K562 (cell line): ENCODE measurements around the gene UQCR11. TPM values are rescaled to one million over a fixed set of nuclear protein-coding genes. Genes with fewer than 3 reads are reported as not detected.

Source experiments
- ADNP ChIP-seq: fragments of 200-800 bp; sonication (Bioruptor generic); IDR thresholded peaks from 2 replicates; pipeline ENCODE4 v1.6.1; 2016; ENCODE audit warnings: missing genetic modification characterization, missing compliant biosample characterization
- ATF1 ChIP-seq, 2 experiments: fragments of 450-650 bp in 1 of 2; IDR thresholded peaks; 2 replicates each; pipeline ENCODE4 v1.6.1; 2016; ENCODE audit warnings: missing compliant biosample characterization in 1 of 2, missing genetic modification characterization in 1 of 2
- BRD4 ChIP-seq: fragments of 200-600 bp; sonication (generic); IDR thresholded peaks from 2 replicates; pipeline ENCODE4 v1.6.1; 2017; ENCODE audit warnings: inconsistent platforms
- CBX2 ChIP-seq: fragments of 200-600 bp; sonication (generic); IDR thresholded peaks from one replicate; pipeline ENCODE4 v1.6.1; 2012; ENCODE audit warnings: mild to moderate bottlenecking, low read length, inconsistent platforms; ENCODE audit not compliant: insufficient read depth, poor library complexity, severe bottlenecking
- CEBPB ChIP-seq: fragments of 450-650 bp; IDR thresholded peaks from 2 replicates; pipeline ENCODE4 v1.6.1; 2016; ENCODE audit warnings: missing genetic modification characterization, missing compliant biosample characterization
- DACH1 ChIP-seq: fragments of 450-650 bp; IDR thresholded peaks from 2 replicates; pipeline ENCODE4 v1.6.1; 2018; ENCODE audit not compliant: partially characterized antibody
- ESRRB ChIP-seq: fragments of 250-450 bp; sonication (Bioruptor Pico); IDR thresholded peaks from 2 replicates; pipeline ENCODE4 v1.5.0; 2020; ENCODE audit warnings: mild to moderate bottlenecking, moderate library complexity, borderline replicate concordance
- FOS ChIP-seq: IDR thresholded peaks from 3 replicates; pipeline ENCODE4 v1.6.1; 2011; ENCODE audit not compliant: insufficient read length; ENCODE audit errors: extremely low read depth
- GTF2F1 ChIP-seq: IDR thresholded peaks from 2 replicates; pipeline ENCODE4 v1.6.1; 2011; ENCODE audit warnings: low read depth, low read length, improper control_type of control experiment
- KHSRP ChIP-seq: fragments of 450-650 bp; IDR thresholded peaks from 2 replicates; pipeline ENCODE4 v1.6.1; 2017
- KLF13 ChIP-seq: fragments of 450-650 bp; IDR thresholded peaks from 2 replicates; pipeline ENCODE4 v1.6.1; 2016; ENCODE audit warnings: missing genetic modification characterization, low read depth, mild to moderate bottlenecking, missing compliant biosample characterization, moderate library complexity, borderline replicate concordance
- MCM5 ChIP-seq: fragments of 450-650 bp; IDR thresholded peaks from 2 replicates; pipeline ENCODE4 v1.6.1; 2016; ENCODE audit warnings: low read depth
- NUFIP1 ChIP-seq: fragments of 450-650 bp; IDR thresholded peaks from 2 replicates; pipeline ENCODE4 v1.6.1; 2018; ENCODE audit not compliant: partially characterized antibody
- PHF20 ChIP-seq: fragments of 450-650 bp; IDR thresholded peaks from 2 replicates; pipeline ENCODE4 v1.6.1; 2018; ENCODE audit not compliant: partially characterized antibody
- PHTF2 ChIP-seq: fragments of 250-450 bp; sonication (Bioruptor Pico); IDR thresholded peaks from 2 replicates; pipeline ENCODE4 v1.5.0; 2021; ENCODE audit warnings: mild to moderate bottlenecking
- SAFB2 ChIP-seq: fragments of 200-400 bp; formaldehyde crosslinking; IDR thresholded peaks from 2 replicates; pipeline ENCODE4 v1.6.1; 2018; ENCODE audit warnings: borderline replicate concordance, low read length, low read depth, moderate library complexity; ENCODE audit not compliant: severe bottlenecking
- TFAM ChIP-seq: fragments of 250-450 bp; sonication (Bioruptor Pico); conservative IDR thresholded peaks from 2 replicates; pipeline ENCODE4 v1.5.0; 2021; ENCODE audit warnings: mild to moderate bottlenecking, moderate library complexity
- ZC3H4 ChIP-seq: sonication (generic); formaldehyde crosslinking; IDR thresholded peaks from 2 replicates; pipeline ENCODE4 v1.9.0; 2021; ENCODE audit warnings: missing genetic modification reagents, borderline replicate concordance
- ZKSCAN1 ChIP-seq: fragments of 150-350 bp; IDR thresholded peaks from 2 replicates; pipeline ENCODE4 v1.6.1; 2016; ENCODE audit warnings: low read depth, low read length
- ZNF175 ChIP-seq: fragments of 200-800 bp; sonication (Bioruptor generic); IDR thresholded peaks from 2 replicates; pipeline ENCODE4 v1.6.1; 2016; ENCODE audit warnings: low read depth, mild to moderate bottlenecking, missing genetic modification characterization, missing compliant biosample characterization
- polyA plus RNA-seq, 8 experiments: library from polyadenylated mRNA; depleted of rRNA in 4 of 8; stranded (reverse) in 5 of 8; unstranded in 3 of 8; fragments of >200 nt; fragmentation: Nextera tagmentation in 2 of 8; fragmentation: Illumina TruSeq in 1 of 8; extraction: Ambion mirVana in 2 of 8; extraction: Trizol in 1 of 8; gene quantifications; 2 replicates each; pipeline versions ENCODE4 v1.2.1 to v1.2.3, GENCODE V29; 2011 to 2014; ENCODE audit warnings: inconsistent platforms in 1 of 8, missing spikeins in 1 of 8
- total RNA-seq, 7 experiments: library from RNA; depleted of rRNA in 6 of 7; stranded (reverse); fragments of >200 nt in 6 of 7; fragmentation: Illumina TruSeq in 2 of 7; extraction: Trizol in 2 of 7; gene quantifications; 2 replicates each; pipeline versions ENCODE4 v1.2.1 to v1.2.3, GENCODE V29; 2011 to 2021; ENCODE audit warnings: low replicate concordance in 1 of 7
- TF ChIP-seq, protein P1 (sequence below): conservative IDR thresholded peaks from 2 replicates; pipeline ENCODE4 v1.6.1; 2011; ENCODE audit warnings: low read depth, mild to moderate bottlenecking, low read length; ENCODE audit not compliant: control insufficient read depth
- TF ChIP-seq, protein P2 (sequence below): fragments of 450-650 bp; IDR thresholded peaks from 2 replicates; pipeline ENCODE4 v1.6.1; 2018; ENCODE audit not compliant: partially characterized antibody

The UQCR11 gene
- total and polyA plus RNA-seq, 9 of the 15 experiments (the other 6 are each of a cell fraction or from before 2014, with no cell fraction given) = 57.6 to 394 (median 259) TPM

DNA sequence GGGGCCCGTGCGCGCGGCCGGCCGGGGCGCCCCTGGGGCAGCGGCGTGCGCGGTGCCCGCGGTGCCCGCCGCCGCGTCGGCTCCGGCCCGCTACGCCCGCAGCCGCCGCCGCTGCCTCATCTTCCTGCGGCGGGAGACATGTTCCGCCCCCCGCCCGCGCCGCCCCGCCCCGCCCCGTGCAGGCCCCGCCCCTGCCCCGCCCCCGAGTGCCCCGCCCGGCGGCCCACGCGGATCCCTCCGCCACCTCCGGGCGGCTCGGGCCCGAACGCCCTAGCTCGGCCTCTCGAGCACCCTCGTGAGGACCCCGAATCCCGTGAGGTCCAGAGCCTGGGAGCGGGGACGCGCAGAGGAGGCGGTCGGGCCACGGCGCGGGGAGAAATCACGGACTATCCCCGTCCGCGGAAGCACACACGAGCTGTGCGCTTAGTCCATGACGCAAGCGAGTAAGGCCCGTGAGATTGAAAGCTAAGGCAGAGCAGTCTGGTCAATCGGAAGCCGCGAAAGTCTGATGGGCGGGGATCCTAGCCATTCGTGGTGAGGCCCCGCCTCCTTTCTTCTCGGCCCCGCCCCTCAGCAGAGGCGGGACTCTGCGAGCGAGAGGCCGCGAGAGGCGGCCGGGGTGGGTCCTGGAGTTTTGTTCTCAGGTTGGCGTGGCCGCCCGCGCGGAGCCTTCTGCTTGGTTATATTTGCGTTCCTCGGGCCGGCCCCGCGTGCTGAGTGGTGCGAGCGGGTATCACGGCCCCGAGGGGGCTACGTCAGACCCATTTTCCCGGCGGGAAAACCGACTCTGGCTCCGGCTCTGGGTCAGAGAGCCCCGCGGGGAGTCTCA lies 47.4 kb upstream of the UQCR11 start, which contains the start of gene TCF3 (continued):
- no peak for TF ChIP-seq MCM5
- TF ChIP-seq KLF13 (tag) = peak; percentile 88; the same call in 1 of the 2 replicates
- TF ChIP-seq PHF20 = peak; percentile 52
- peak; percentile 82 for TF ChIP-seq ATF1 (CRISPR knock-in tag; IDR thresholded peaks at IDR 0.05)
- peak; percentile 99 for TF ChIP-seq ATF1 (tag; IDR thresholded peaks at IDR 0.05)
- peak; percentile 62 for TF ChIP-seq DACH1
- TF ChIP-seq KHSRP = peak; percentile 83; the same call in 1 of the 2 replicates
- TF ChIP-seq BRD4 = peak; percentile 88; the same call in 1 of the 2 replicates
- TF ChIP-seq TFAM = no peak
- TF ChIP-seq CEBPB (tag) = peak; percentile 97
- TF ChIP-seq ESRRB (CRISPR knock-in tag) = no peak
- TF ChIP-seq, protein P1, sequence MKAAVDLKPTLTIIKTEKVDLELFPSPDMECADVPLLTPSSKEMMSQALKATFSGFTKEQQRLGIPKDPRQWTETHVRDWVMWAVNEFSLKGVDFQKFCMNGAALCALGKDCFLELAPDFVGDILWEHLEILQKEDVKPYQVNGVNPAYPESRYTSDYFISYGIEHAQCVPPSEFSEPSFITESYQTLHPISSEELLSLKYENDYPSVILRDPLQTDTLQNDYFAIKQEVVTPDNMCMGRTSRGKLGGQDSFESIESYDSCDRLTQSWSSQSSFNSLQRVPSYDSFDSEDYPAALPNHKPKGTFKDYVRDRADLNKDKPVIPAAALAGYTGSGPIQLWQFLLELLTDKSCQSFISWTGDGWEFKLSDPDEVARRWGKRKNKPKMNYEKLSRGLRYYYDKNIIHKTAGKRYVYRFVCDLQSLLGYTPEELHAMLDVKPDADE = no peak
- TF ChIP-seq, protein P2, sequence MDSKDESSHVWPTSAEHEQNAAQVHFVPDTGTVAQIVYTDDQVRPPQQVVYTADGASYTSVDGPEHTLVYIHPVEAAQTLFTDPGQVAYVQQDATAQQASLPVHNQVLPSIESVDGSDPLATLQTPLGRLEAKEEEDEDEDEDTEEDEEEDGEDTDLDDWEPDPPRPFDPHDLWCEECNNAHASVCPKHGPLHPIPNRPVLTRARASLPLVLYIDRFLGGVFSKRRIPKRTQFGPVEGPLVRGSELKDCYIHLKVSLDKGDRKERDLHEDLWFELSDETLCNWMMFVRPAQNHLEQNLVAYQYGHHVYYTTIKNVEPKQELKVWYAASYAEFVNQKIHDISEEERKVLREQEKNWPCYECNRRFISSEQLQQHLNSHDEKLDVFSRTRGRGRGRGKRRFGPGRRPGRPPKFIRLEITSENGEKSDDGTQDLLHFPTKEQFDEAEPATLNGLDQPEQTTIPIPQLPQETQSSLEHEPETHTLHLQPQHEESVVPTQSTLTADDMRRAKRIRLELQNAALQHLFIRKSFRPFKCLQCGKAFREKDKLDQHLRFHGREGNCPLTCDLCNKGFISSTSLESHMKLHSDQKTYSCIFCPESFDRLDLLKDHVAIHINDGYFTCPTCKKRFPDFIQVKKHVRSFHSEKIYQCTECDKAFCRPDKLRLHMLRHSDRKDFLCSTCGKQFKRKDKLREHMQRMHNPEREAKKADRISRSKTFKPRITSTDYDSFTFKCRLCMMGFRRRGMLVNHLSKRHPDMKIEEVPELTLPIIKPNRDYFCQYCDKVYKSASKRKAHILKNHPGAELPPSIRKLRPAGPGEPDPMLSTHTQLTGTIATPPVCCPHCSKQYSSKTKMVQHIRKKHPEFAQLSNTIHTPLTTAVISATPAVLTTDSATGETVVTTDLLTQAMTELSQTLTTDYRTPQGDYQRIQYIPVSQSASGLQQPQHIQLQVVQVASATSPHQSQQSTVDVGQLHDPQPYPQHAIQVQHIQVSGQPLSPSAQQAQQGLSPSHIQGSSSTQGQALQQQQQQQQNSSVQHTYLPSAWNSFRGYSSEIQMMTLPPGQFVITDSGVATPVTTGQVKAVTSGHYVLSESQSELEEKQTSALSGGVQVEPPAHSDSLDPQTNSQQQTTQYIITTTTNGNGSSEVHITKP = peak; percentile 3
- no peak for TF ChIP-seq SAFB2
- TF ChIP-seq ZC3H4 (CRISPR knock-in tag) = no peak
- peak; percentile 52; the same call in 1 of the 2 replicates for TF ChIP-seq GTF2F1
- TF ChIP-seq ZNF175 = 0 out of 2 replicates have a peak, but pooled peaks have one; percentile 48
- peak; percentile 97; the same call in 1 of the 2 replicates for TF ChIP-seq ADNP (tag)
- no peak for TF ChIP-seq CBX2
- no peak for TF ChIP-seq NUFIP1
- 0 out of 2 replicates have a peak, but pooled peaks have one; percentile 18 for TF ChIP-seq ZKSCAN1
- TF ChIP-seq PHTF2 (CRISPR knock-in tag) = no peak
- TF ChIP-seq FOS = peak; percentile 94
